ENCODE measurements around the gene SPATC1L.

The SPATC1L gene

GRCh38 chr21:46208761-46209721, 24.8 kb upstream of the SPATC1L start:
- TF ChIP-seq ZNF565 (CRISPR knock-in tag; conservative IDR thresholded peaks at IDR 0.05; ENCODE audit: low read depth) = no peak
- TF ChIP-seq PPARA (CRISPR knock-in tag; IDR thresholded peaks at IDR 0.05; ENCODE audit: borderline replicate concordance) = no peak
- TF ChIP-seq BACH2 (CRISPR knock-in tag; IDR thresholded peaks at IDR 0.05; ENCODE audit: borderline replicate concordance) = no peak
- no peak for TF ChIP-seq ESRRG (CRISPR knock-in tag; IDR thresholded peaks at IDR 0.05)
- no peak for TF ChIP-seq ZNF70 (CRISPR knock-in tag; IDR thresholded peaks at IDR 0.05)
- no peak for TF ChIP-seq ISL1 (CRISPR knock-in tag; IDR thresholded peaks at IDR 0.05)
- no peak for TF ChIP-seq CSRNP3 (CRISPR knock-in tag; IDR thresholded peaks at IDR 0.05)
- no peak for TF ChIP-seq CSDC2 (CRISPR knock-in tag; IDR thresholded peaks at IDR 0.05)
- TF ChIP-seq TOX (CRISPR knock-in tag; IDR thresholded peaks at IDR 0.05; ENCODE audit: borderline replicate concordance) = no peak
- TF ChIP-seq ZFP3 (CRISPR knock-in tag; IDR thresholded peaks at IDR 0.05) = no peak
- no peak for TF ChIP-seq ARNTL (CRISPR knock-in tag; IDR thresholded peaks at IDR 0.05; ENCODE audit: borderline replicate concordance, low read depth)
- no peak for TF ChIP-seq ZFP30 (CRISPR knock-in tag; IDR thresholded peaks at IDR 0.05)
- TF ChIP-seq ZNF8 (CRISPR knock-in tag; IDR thresholded peaks at IDR 0.05) = no peak
- no peak for TF ChIP-seq TSHZ2 (CRISPR knock-in tag; IDR thresholded peaks at IDR 0.05)
- TF ChIP-seq OSR1 (CRISPR knock-in tag; IDR thresholded peaks at IDR 0.05) = no peak
- no peak for TF ChIP-seq SNAI2 (CRISPR knock-in tag; IDR thresholded peaks at IDR 0.05)
- ATAC-seq = no peak

- no peak for ATAC-seq
- no peak for TF ChIP-seq ISL1 (CRISPR knock-in tag; IDR thresholded peaks at IDR 0.05)
- TF ChIP-seq SNAI2 (CRISPR knock-in tag; IDR thresholded peaks at IDR 0.05) = no peak
- no peak for TF ChIP-seq CSRNP3 (CRISPR knock-in tag; IDR thresholded peaks at IDR 0.05)
- TF ChIP-seq ZNF565 (CRISPR knock-in tag; conservative IDR thresholded peaks at IDR 0.05; ENCODE audit: low read depth) = no peak
- no peak for TF ChIP-seq ZNF70 (CRISPR knock-in tag; IDR thresholded peaks at IDR 0.05)
- no peak for TF ChIP-seq TCF4 (CRISPR knock-in tag; IDR thresholded peaks at IDR 0.05; ENCODE audit: borderline replicate concordance)
- TF ChIP-seq GLIS3 (CRISPR knock-in tag; IDR thresholded peaks at IDR 0.05) = no peak
- no peak for TF ChIP-seq ARNTL (CRISPR knock-in tag; IDR thresholded peaks at IDR 0.05; ENCODE audit: borderline replicate concordance, low read depth)
- no peak for TF ChIP-seq TSHZ2 (CRISPR knock-in tag; IDR thresholded peaks at IDR 0.05)
- no peak for TF ChIP-seq RARB (CRISPR knock-in tag; IDR thresholded peaks at IDR 0.05)
- TF ChIP-seq CSDC2 (CRISPR knock-in tag; IDR thresholded peaks at IDR 0.05) = no peak
- no peak for TF ChIP-seq POU6F1 (CRISPR knock-in tag; IDR thresholded peaks at IDR 0.05; ENCODE audit: borderline replicate concordance, low read depth)
- TF ChIP-seq BACH2 (CRISPR knock-in tag; IDR thresholded peaks at IDR 0.05; ENCODE audit: borderline replicate concordance) = no peak
- no peak for TF ChIP-seq PATZ1 (CRISPR knock-in tag; IDR thresholded peaks at IDR 0.05; ENCODE audit: borderline replicate concordance)
- TF ChIP-seq ZFP30 (CRISPR knock-in tag; IDR thresholded peaks at IDR 0.05) = no peak
- TF ChIP-seq CREB5 (CRISPR knock-in tag; IDR thresholded peaks at IDR 0.05; ENCODE audit: low read depth) = no peak
Measured at GRCh38 chr21:46207920-46208591, 23.8 kb upstream of the SPATC1L start.
